Stomach (tissue), 4 donors: ENCODE results near the gene SLC22A1.

Experiments
- CTCF ChIP-seq, 7 experiments: fragments of 450-650 bp in 4 of 7; fragments of 200-600 bp in 3 of 7; sonication (generic) in 3 of 7; IDR thresholded peaks; one replicate each; pipeline ENCODE4 v1.5.1; 2016 to 2019; ENCODE audit warnings: antibody characterized with exemption in 7 of 7, control low read depth in 2 of 7, mild to moderate bottlenecking in 1 of 7
- EP300 ChIP-seq: sonication (generic); formaldehyde crosslinking; IDR thresholded peaks from one replicate; pipeline ENCODE4 v1.6.1; 2017; ENCODE audit warnings: antibody characterized with exemption
- POLR2AphosphoS5 ChIP-seq, 3 donors: sonication (generic); formaldehyde crosslinking; IDR thresholded peaks; one replicate each; pipeline ENCODE4 v1.6.1; 2016; ENCODE audit warnings: antibody characterized with exemption in 3 of 3

- no peak for TF ChIP-seq POLR2AphosphoS5 (IDR thresholded peaks at IDR 0.05)
- TF ChIP-seq CTCF (IDR thresholded peaks at IDR 0.05), result no peak
- TF ChIP-seq EP300, result no peak
Observed at GRCh38 chr6:160122744-160123143, 1.1 kb downstream of the SLC22A1 start.
